ENCODE results near the gene SLC43A2.

- no peak for TF ChIP-seq ZNF431 (CRISPR knock-in tag; IDR thresholded peaks at IDR 0.05; ENCODE audit: borderline replicate concordance, low read depth)
- TF ChIP-seq ZNF839 (CRISPR knock-in tag; IDR thresholded peaks at IDR 0.05; ENCODE audit: borderline replicate concordance) = no peak
- no peak for TF ChIP-seq CTCF (CRISPR knock-in tag; IDR thresholded peaks at IDR 0.05)
- TF ChIP-seq ATRX (CRISPR knock-in tag; IDR thresholded peaks at IDR 0.05; ENCODE audit: borderline replicate concordance) = no peak
- TF ChIP-seq MEF2D (CRISPR knock-in tag; IDR thresholded peaks at IDR 0.05) = no peak
- TF ChIP-seq ZNF703 (CRISPR knock-in tag; IDR thresholded peaks at IDR 0.05; ENCODE audit: borderline replicate concordance) = no peak
- no peak for TF ChIP-seq MXI1 (IDR thresholded peaks at IDR 0.05; ENCODE audit: borderline replicate concordance, low read depth, low read length)
- TF ChIP-seq THYN1 (CRISPR knock-in tag; IDR thresholded peaks at IDR 0.05; ENCODE audit: borderline replicate concordance, low read depth) = no peak
- TF ChIP-seq SKIL (CRISPR knock-in tag; IDR thresholded peaks at IDR 0.05; ENCODE audit: borderline replicate concordance) = no peak
- TF ChIP-seq ZNF225 (CRISPR knock-in tag; IDR thresholded peaks at IDR 0.05) = no peak
Observed at GRCh38 chr17:1601571-1601970, 27.1 kb downstream of the SLC43A2 start.

All from HepG2 (cell line).